Brain microvascular endothelial cell (primary cell): ENCODE measurements around the gene CER1.

ENCODE experiments used
- DNase-seq: peaks from one replicate; pipeline ENCODE4 v3.0.0-alpha.2; 2020
- H3K27ac ChIP-seq: fragments of 250-450 bp; sonication (Bioruptor Pico); 2 replicates; pipeline ENCODE4 v1.5.1; 2020; ENCODE audit warnings: mild to moderate bottlenecking, moderate library complexity
- H3K27me3 ChIP-seq: fragments of 250-450 bp; sonication (Bioruptor Pico); replicated peaks from 2 replicates; pipeline ENCODE4 v1.5.1; 2020; ENCODE audit warnings: mild to moderate bottlenecking
- H3K36me3 ChIP-seq: fragments of 250-450 bp; sonication (Bioruptor Pico); replicated peaks from 2 replicates; pipeline ENCODE4 v1.5.1; 2020; ENCODE audit warnings: mild to moderate bottlenecking
- H3K4me3 ChIP-seq: 2 replicates; pipeline ENCODE4 v1.5.1; 2011; ENCODE audit warnings: low read depth, mild to moderate bottlenecking, control low read depth, low read length, moderate library complexity
- in situ Hi-C: cut with HindIII; loops from 2 replicates; pipeline ENCODE4 v1.10.0; 2017; ENCODE audit warnings: low sequenced_read_pairs, low pct_ligation_motif_present
- TF ChIP-seq, protein P1 (sequence below): IDR thresholded peaks from 2 replicates; pipeline ENCODE4 v1.5.1; 2011; ENCODE audit warnings: low read depth, mild to moderate bottlenecking, moderate library complexity, low read length, control low read depth, inconsistent platforms; ENCODE audit errors: missing control alignments

The CER1 gene

DNA sequence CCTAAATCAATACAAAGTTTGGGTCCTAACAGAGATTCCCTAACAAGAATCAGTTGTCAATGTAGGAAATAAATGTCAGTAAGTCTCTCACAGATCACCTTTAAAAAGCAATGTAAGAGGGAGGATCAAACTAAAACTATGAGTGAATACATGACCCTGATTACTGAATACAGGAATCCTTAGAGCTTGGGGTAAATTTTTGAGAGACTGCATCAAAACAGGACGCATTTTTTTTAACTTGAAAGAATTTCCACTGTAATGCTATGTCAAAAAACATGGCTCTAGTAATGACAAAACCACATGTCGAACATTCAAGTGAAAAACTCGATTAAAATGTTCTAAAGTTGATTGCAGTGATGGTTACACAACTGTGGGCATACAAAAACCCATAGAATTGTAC is 51.2 kb downstream of the CER1 start:
- TF ChIP-seq, protein P1, sequence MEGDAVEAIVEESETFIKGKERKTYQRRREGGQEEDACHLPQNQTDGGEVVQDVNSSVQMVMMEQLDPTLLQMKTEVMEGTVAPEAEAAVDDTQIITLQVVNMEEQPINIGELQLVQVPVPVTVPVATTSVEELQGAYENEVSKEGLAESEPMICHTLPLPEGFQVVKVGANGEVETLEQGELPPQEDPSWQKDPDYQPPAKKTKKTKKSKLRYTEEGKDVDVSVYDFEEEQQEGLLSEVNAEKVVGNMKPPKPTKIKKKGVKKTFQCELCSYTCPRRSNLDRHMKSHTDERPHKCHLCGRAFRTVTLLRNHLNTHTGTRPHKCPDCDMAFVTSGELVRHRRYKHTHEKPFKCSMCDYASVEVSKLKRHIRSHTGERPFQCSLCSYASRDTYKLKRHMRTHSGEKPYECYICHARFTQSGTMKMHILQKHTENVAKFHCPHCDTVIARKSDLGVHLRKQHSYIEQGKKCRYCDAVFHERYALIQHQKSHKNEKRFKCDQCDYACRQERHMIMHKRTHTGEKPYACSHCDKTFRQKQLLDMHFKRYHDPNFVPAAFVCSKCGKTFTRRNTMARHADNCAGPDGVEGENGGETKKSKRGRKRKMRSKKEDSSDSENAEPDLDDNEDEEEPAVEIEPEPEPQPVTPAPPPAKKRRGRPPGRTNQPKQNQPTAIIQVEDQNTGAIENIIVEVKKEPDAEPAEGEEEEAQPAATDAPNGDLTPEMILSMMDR, result no peak
- no peak for DNase-seq

DNA sequence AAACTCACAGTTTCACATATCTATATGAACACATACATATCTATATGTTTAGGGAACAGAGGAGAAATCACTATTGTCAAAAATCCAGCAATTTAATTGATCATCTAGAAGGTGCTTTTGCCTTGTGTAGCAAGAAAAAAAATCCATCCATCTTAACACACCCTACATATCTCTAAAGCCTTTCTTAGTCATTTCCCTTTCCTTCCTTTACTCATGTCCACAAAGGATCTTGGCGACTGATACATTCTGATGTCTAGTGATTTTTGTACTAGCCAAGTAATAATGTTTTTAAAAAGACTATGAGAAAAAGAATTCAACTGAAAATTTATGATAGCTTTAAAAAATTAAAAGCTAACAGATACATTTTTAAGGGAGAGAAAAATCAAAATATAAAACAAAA is 51.8 kb downstream of the CER1 start:
- no peak for DNase-seq
- TF ChIP-seq, protein P1, result no peak
- Histone ChIP-seq H3K27ac (peak overlapping the region; percentile 22), H3K4me3 (no peak overlapping the region), H3K36me3 (no peaks in the 10 kb centered on the region), H3K27me3 (no peaks in the 10 kb centered on the region)
- in situ Hi-C loops, result no loop called here

More for the DNA sequence above, 51.2 kb downstream of the CER1 start:
- in situ Hi-C loops, result no loop called here
- H3K4me3 ChIP-seq, result no peak overlapping the region
- H3K27me3 ChIP-seq, result no peaks in the 10 kb centered on the region
- no peaks in the 10 kb centered on the region for H3K36me3 ChIP-seq
- peak overlapping the region; percentile 22 for H3K27ac ChIP-seq
